Parietal lobe (tissue), 2 donors: ENCODE data around the gene LPCAT3. TPM values are rescaled to one million over a fixed set of nuclear protein-coding genes. Genes with fewer than 3 reads are reported as not detected.
A peak's percentile ranks its signal among the peaks of the same experiment; 100 is the strongest.

Experiments used
- small RNA-seq: library from RNA; depleted of rRNA; stranded (forward); fragments of <200 nt; gene quantifications from one replicate; pipeline ENCODE3, GENCODE V24; 2014; ENCODE audit warnings: low replicate concordance
- total RNA-seq: library from RNA; depleted of rRNA; stranded (reverse); fragments of >200 nt; gene quantifications from one replicate; pipeline ENCODE4 v1.2.3, GENCODE V29; 2014

The LPCAT3 gene, protein sequence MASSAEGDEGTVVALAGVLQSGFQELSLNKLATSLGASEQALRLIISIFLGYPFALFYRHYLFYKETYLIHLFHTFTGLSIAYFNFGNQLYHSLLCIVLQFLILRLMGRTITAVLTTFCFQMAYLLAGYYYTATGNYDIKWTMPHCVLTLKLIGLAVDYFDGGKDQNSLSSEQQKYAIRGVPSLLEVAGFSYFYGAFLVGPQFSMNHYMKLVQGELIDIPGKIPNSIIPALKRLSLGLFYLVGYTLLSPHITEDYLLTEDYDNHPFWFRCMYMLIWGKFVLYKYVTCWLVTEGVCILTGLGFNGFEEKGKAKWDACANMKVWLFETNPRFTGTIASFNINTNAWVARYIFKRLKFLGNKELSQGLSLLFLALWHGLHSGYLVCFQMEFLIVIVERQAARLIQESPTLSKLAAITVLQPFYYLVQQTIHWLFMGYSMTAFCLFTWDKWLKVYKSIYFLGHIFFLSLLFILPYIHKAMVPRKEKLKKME
- total RNA-seq = 15.0 TPM

GRCh38 chr12:7018350-7019042, at the start of gene LPCAT3:
LPCAT3 (minus strand) TSS chr12:7018476; CDS start chr12:7018424, 52 bp downstream.

GRCh38 chr12:7060353-7060954, 42.2 kb upstream of the LPCAT3 start, which contains the start of gene C1S:
C1S (plus strand) TSS chr12:7060718; CDS start chr12:7061913, 1,195 bp downstream.

DNA sequence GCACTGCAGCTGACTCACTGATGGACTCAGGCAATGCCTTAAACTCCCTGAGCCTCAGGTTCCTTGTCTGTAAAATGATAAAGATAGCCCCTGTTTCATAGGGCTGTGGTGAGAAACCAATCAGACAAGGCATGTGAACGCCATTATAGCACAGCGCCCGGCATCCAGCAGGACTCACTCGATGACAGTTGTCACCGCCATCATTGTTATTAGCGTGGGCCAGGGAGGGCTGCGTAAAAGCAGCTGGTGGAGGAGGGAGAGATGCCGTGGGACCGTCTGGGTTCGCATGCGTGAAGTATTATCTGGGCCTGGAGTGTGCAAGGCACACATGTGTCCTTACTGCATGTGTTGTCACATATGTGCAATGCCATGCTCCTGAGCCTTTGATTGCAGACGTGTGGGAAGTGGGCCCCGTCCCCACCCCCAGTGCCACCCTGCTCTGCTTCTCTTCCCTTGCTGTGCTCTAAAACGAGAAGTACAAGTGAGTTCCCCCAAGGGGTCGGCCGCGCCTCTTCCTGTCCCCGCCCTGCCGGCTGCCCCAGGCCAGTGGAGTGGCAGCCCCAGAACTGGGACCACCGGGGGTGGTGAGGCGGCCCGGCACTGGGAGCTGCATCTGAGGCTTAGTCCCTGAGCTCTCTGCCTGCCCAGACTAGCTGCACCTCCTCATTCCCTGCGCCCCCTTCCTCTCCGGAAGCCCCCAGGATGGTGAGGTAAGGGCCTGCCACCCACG, 67.3 kb downstream of the LPCAT3 start, which contains the start of gene PTPN6:
Gene PTPN6, plus strand, starts transcription at position 546 of the 730 bp plus-strand sequence. Its CDS starts 157 bp downstream, at position 703.

GRCh38 chr12:6943722-6944380, 74.4 kb downstream of the LPCAT3 start, which contains the start of the genes C12orf57 and RNU7-1:
C12orf57 (plus strand) TSS chr12:6944022; CDS start chr12:6944122, 100 bp downstream.
RNU7-1 (plus strand) TSS chr12:6943816.

DNA sequence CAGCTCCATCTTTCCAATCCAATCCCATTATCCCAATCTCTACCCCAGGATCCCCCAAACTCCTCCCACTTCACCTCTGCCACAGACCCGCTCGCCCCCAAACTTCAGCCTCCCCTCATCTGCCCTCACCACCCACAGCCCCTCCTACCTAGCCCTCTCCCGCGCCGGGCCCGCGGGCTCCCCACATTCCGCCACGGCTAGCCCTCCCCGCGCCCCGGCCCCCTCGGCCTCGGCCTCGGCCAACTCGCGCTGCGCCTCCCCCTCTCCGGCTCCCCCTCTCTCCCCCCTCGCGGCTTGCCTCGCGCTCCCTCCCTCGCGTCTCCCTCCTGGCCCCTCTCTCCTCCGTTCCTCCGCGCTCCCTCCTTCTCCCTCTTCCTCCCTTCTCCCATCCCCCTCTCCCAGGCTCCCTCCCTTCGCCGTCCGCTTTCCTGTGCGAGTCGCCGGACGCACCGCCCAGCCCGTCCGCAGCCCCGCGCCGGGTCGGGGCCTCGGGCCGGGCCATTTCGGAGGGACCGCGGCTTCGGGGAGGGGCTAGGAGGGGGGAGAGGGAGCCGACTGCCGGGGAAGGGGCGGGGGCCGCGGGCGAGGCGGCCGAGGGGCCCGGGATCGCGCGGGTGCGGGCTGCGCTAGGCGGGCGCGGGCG, 90.8 kb downstream of the LPCAT3 start, which contains the start of gene ATN1:
Gene ATN1, plus strand, starts transcription at position 581 of the 643 bp plus-strand sequence. CDS start 6,043 bp downstream, outside the sequence.

Small RNA genes within 50 kb of the gene (small RNA-seq; reads per million reads assigned to genes)
- gene AC006512.1 (not detected), gene MIR141 (0.09 reads per million), gene MIR200C (not detected), gene RNU7-1 (not detected), gene SCARNA12 (0.37 reads per million, percentile 24 among the genes with 10 or more reads in this experiment)

Other genes with a start within 250 kb of the LPCAT3 start
- gene LAG3, start 246.0 kb downstream of the LPCAT3 start, total RNA-seq = not detected
- 1.9 TPM for gene CD4, start 228.9 kb downstream of the LPCAT3 start, total RNA-seq
- 57.0 TPM for gene GPR162, start 196.7 kb downstream of the LPCAT3 start, total RNA-seq
- gene P3H3, start 190.1 kb downstream of the LPCAT3 start, total RNA-seq = 25.7 TPM
- gene GNB3, start 177.6 kb downstream of the LPCAT3 start, total RNA-seq = 5.9 TPM
- 4.1 TPM for gene CDCA3, start 167.2 kb downstream of the LPCAT3 start, total RNA-seq
- gene USP5, start 166.3 kb downstream of the LPCAT3 start, total RNA-seq = 64.8 TPM
- 181 TPM for gene TPI1, start 150.9 kb downstream of the LPCAT3 start, total RNA-seq
- 2.8 TPM for gene SPSB2, start 145.2 kb downstream of the LPCAT3 start, total RNA-seq
- gene LRRC23, start 113.7 kb downstream of the LPCAT3 start, total RNA-seq = 8.5 TPM
- gene ENO2, start 103.9 kb downstream of the LPCAT3 start, total RNA-seq = 146 TPM
- gene ATN1, start 90.5 kb downstream of the LPCAT3 start, total RNA-seq = 22.5 TPM
- gene RNU7-1, start 74.7 kb downstream of the LPCAT3 start, total RNA-seq = not detected
- 295 TPM for gene C12orf57, start 74.5 kb downstream of the LPCAT3 start, total RNA-seq
- gene PTPN6, start 67.1 kb downstream of the LPCAT3 start, total RNA-seq = 3.4 TPM
- 104 TPM for gene PHB2, start 47.8 kb downstream of the LPCAT3 start, total RNA-seq
- gene EMG1, start 47.6 kb downstream of the LPCAT3 start, total RNA-seq = 39.4 TPM
- gene C1S, start 42.2 kb upstream of the LPCAT3 start, total RNA-seq = 8.1 TPM
- 1.6 TPM for gene C1R, start 74.0 kb upstream of the LPCAT3 start, total RNA-seq
- gene C1RL, start 90.7 kb upstream of the LPCAT3 start, total RNA-seq = 5.9 TPM
- not detected for gene RBP5, start 110.4 kb upstream of the LPCAT3 start, total RNA-seq
- gene CLSTN3, start 111.9 kb upstream of the LPCAT3 start, total RNA-seq = 79.2 TPM
- 62.9 TPM for gene PEX5, start 171.2 kb upstream of the LPCAT3 start, total RNA-seq